CD14-positive monocyte (primary cell): ENCODE data around the gene SLC66A1. TPM values are rescaled to one million over a fixed set of nuclear protein-coding genes. Genes with fewer than 3 reads are reported as not detected.

Source experiments
- DNase-seq, 3 donors: peaks; one replicate each; pipeline ENCODE4 v3.0.0-alpha.2; 2011 to 2022
- H2AFZ ChIP-seq: 2 replicates; pipeline ENCODE4 v1.6.0; 2012; ENCODE audit warnings: mild to moderate bottlenecking, low read depth, low read length, inconsistent platforms; ENCODE audit not compliant: insufficient read depth, poor library complexity, severe bottlenecking
- H3K27ac ChIP-seq, 2 donors: 1 replicate in 1 of 2; 2 replicates in 1 of 2; pipeline ENCODE4 v1.5.1; 2012 to 2013; ENCODE audit warnings: low read length in 2 of 2, control low read depth in 1 of 2, inconsistent platforms in 1 of 2, low read depth in 1 of 2, mild to moderate bottlenecking in 1 of 2
- H3K27me3 ChIP-seq, 2 donors: one replicate each; pipeline versions ENCODE4 v1.6.0 to v1.6.1; 2011 to 2013; ENCODE audit warnings: low read length in 2 of 2; ENCODE audit not compliant: control insufficient read depth in 2 of 2, insufficient read depth in 2 of 2
- H3K36me3 ChIP-seq, 2 donors: replicated peaks in 1 of 2; 1 replicate in 1 of 2; 2 replicates in 1 of 2; pipeline versions ENCODE4 v1.5.1 to v1.6.1; 2012 to 2013; ENCODE audit warnings: low read length in 2 of 2, control low read depth in 1 of 2, inconsistent platforms in 1 of 2, mild to moderate bottlenecking in 1 of 2; ENCODE audit not compliant: insufficient read depth in 2 of 2, control insufficient read depth in 1 of 2
- H3K4me1 ChIP-seq, 2 donors: 1 replicate in 1 of 2; 2 replicates in 1 of 2; pipeline versions ENCODE4 v1.5.1 to v1.6.1; 2012 to 2013; ENCODE audit warnings: low read length in 2 of 2, control low read depth in 1 of 2, inconsistent platforms in 1 of 2, mild to moderate bottlenecking in 1 of 2, moderate library complexity in 1 of 2; ENCODE audit not compliant: insufficient read depth in 2 of 2, control insufficient read depth in 1 of 2
- H3K4me2 ChIP-seq: replicated peaks from 2 replicates; pipeline ENCODE3; 2012; ENCODE audit warnings: low read length, moderate library complexity, mild to moderate bottlenecking; ENCODE audit not compliant: poor library complexity, severe bottlenecking; ENCODE audit errors: extremely low read depth
- H3K4me3 ChIP-seq, 3 experiments: fragments of 200-600 bp in 1 of 3; sonication (generic) in 1 of 3; replicated peaks in 1 of 3; 1 replicate in 2 of 3; 2 replicates in 1 of 3; pipeline ENCODE4 v1.5.1; 2011 to 2013; ENCODE audit warnings: low read length in 3 of 3, mild to moderate bottlenecking in 3 of 3, control low read depth in 2 of 3, low read depth in 2 of 3, inconsistent platforms in 1 of 3, moderate library complexity in 1 of 3
- H3K79me2 ChIP-seq: 2 replicates; pipeline ENCODE4 v1.6.0; 2012; ENCODE audit warnings: mild to moderate bottlenecking, control low read depth, inconsistent platforms, low read length, moderate library complexity; ENCODE audit not compliant: insufficient read depth
- H3K9ac ChIP-seq: 2 replicates; pipeline ENCODE4 v1.6.0; 2017; ENCODE audit warnings: low read length, mild to moderate bottlenecking; ENCODE audit not compliant: insufficient read depth, poor library complexity, severe bottlenecking
- H3K9me3 ChIP-seq, 2 donors: replicated peaks in 1 of 2; 1 replicate in 1 of 2; 2 replicates in 1 of 2; pipeline versions ENCODE4 v1.5.1 to v1.6.1; 2012 to 2013; ENCODE audit warnings: low read length in 2 of 2, control low read depth in 1 of 2; ENCODE audit not compliant: control insufficient read depth in 1 of 2, insufficient read depth in 1 of 2
- H4K20me1 ChIP-seq: 2 replicates; pipeline ENCODE4 v1.6.0; 2012; ENCODE audit warnings: mild to moderate bottlenecking, low read length, control low read depth, moderate library complexity; ENCODE audit not compliant: insufficient read depth
- H3K27ac Mint-ChIP-seq, 7 donors: one replicate each; pipeline ENCODE4 v1.8.0; 2020; ENCODE audit warnings: mild to moderate bottlenecking in 7 of 7, mixed read lengths in 7 of 7, moderate library complexity in 6 of 7, inconsistent platforms in 2 of 7
- H3K27me3 Mint-ChIP-seq, 3 donors: one replicate each; pipeline ENCODE4 v1.8.0; 2021 to 2022; ENCODE audit warnings: low read depth in 3 of 3, mild to moderate bottlenecking in 3 of 3, mixed read lengths in 3 of 3, moderate library complexity in 3 of 3, inconsistent platforms in 1 of 3
- H3K36me3 Mint-ChIP-seq, 2 donors: one replicate each; pipeline ENCODE4 v1.8.0; 2020; ENCODE audit warnings: mixed read lengths in 2 of 2, inconsistent platforms in 1 of 2, mild to moderate bottlenecking in 1 of 2
- H3K4me1 Mint-ChIP-seq: one replicate; pipeline ENCODE4 v1.8.0; 2020; ENCODE audit warnings: mild to moderate bottlenecking, mixed read lengths
- H3K4me3 Mint-ChIP-seq, 2 donors: one replicate each; pipeline ENCODE4 v1.8.0; 2020; ENCODE audit warnings: mild to moderate bottlenecking in 2 of 2, mixed read lengths in 2 of 2, moderate library complexity in 1 of 2
- H3K9me3 Mint-ChIP-seq, 7 donors: one replicate each; pipeline ENCODE4 v1.8.0; 2020 to 2022; ENCODE audit warnings: mixed read lengths in 7 of 7, mild to moderate bottlenecking in 6 of 7, moderate library complexity in 6 of 7, inconsistent platforms in 2 of 7
- CTCF ChIP-seq: fragments of 200-600 bp; IDR thresholded peaks from one replicate; pipeline ENCODE4 v1.8.0; 2022; ENCODE audit warnings: antibody characterized with exemption, mild to moderate bottlenecking
- WGBS: methylation state at CpG from one replicate; pipeline ENCODE4 v1.1.5; 2013; ENCODE audit warnings: missing lambda C conversion rate; ENCODE audit not compliant: insufficient coverage; 5-methylcytosine and 5-hydroxymethylcytosine counted together
- intact Hi-C, 2 donors: fragments of 100-400 bp; cut with micrococcal nuclease; formaldehyde crosslinking; loops; one replicate each; pipeline versions ENCODE4 v1.15.0 to v1.15.1; 2023
- polyA plus RNA-seq, 3 donors: library from polyadenylated mRNA; depleted of rRNA in 1 of 3; unstranded in 2 of 3; stranded (reverse) in 1 of 3; fragments of 300-500 nt in 2 of 3; fragments of >200 nt in 1 of 3; fragmentation: Illumina TruSeq in 2 of 3; gene quantifications; 1 replicate in 2 of 3; 2 replicates in 1 of 3; pipeline ENCODE4 v1.2.3, GENCODE V29; 2012 to 2021

The SLC66A1 gene
- polyA plus RNA-seq, 3 donors: 9.1 to 21.1 (median 9.7) TPM

GRCh38 chr1:19317126-19317910 is 5.2 kb downstream of the SLC66A1 start:
- Mint-ChIP-seq H3K4me3 (no peak overlapping the region), H3K27me3 (peaks cover 0 to 5% (median 0%) of the 10 kb centered on the region in 3 donors), H3K4me1 (peaks cover 75% of the 10 kb centered on the region), H3K27ac (no peak overlapping the region), H3K36me3 (peaks cover 27 to 45% of the 10 kb centered on the region in 2 donors), H3K9me3 (peaks cover 0 to 2% (median 0%) of the 10 kb centered on the region in 7 donors)
- 100% methylated on average over 7 of the region's 13 CpGs for WGBS
- H3K4me3 ChIP-seq: no peak overlapping the region
- peaks cover 7 to 23% of the 10 kb centered on the region in 2 donors for H3K36me3 ChIP-seq
- no peaks in the 10 kb centered on the region for H3K27me3 ChIP-seq
- no peak for DNase-seq
- no peak overlapping the region for H3K4me2 ChIP-seq
- no peak overlapping the region for H3K9ac ChIP-seq
- no peak overlapping the region for H2AFZ ChIP-seq
- peaks cover 69% of the 10 kb centered on the region for H3K79me2 ChIP-seq
- H3K4me1 ChIP-seq: peaks cover 70 to 80% of the 10 kb centered on the region in 2 donors
- TF ChIP-seq CTCF: no peak
- H4K20me1 ChIP-seq: peaks cover 46% of the 10 kb centered on the region
- intact Hi-C loops: no loop called here
- no peak overlapping the region for H3K27ac ChIP-seq
- no peaks in the 10 kb centered on the region for H3K9me3 ChIP-seq

GRCh38 chr1:19319196-19319595 is 7.1 kb downstream of the SLC66A1 start:
- peak overlapping the region in 2 of 7 donors; percentile 13 to 28 for H3K27ac Mint-ChIP-seq

More at GRCh38 chr1:19319196-19319595, 7.1 kb downstream of the SLC66A1 start:
- Mint-ChIP-seq H3K27me3 (peaks cover 0 to 3% (median 0%) of the 10 kb centered on the region in 3 donors), H3K36me3 (peaks cover 40 to 59% of the 10 kb centered on the region in 2 donors), H3K9me3 (peaks cover 0 to 1% (median 0%) of the 10 kb centered on the region in 7 donors), H3K4me1 (peaks cover 66% of the 10 kb centered on the region), H3K4me3 (no peak overlapping the region)
- 0% methylated on average over 2 of the region's 3 CpGs for WGBS
- Histone ChIP-seq H3K9ac (no peak overlapping the region), H3K4me3 (no peak overlapping the region), H3K9me3 (no peaks in the 10 kb centered on the region), H3K4me1 (peaks cover 60 to 69% of the 10 kb centered on the region in 2 donors), H3K4me2 (no peak overlapping the region), H3K27me3 (no peaks in the 10 kb centered on the region), H4K20me1 (peaks cover 36% of the 10 kb centered on the region), H2AFZ (no peak overlapping the region), H3K36me3 (peaks cover 15 to 33% of the 10 kb centered on the region in 2 donors), H3K27ac (no peak overlapping the region), H3K79me2 (peaks cover 60% of the 10 kb centered on the region)
- intact Hi-C loops: no loop called here
- no peak for TF ChIP-seq CTCF
- no peak for DNase-seq
